T-cell (primary cell): Measurements from ENCODE around the gene JPH3. TPM values are rescaled to one million over a fixed set of nuclear protein-coding genes. Genes with fewer than 3 reads are reported as not detected.

Experiments used
- ATAC-seq, 4 experiments: fragments of 200-7000 bp in 3 of 4; fragments of 150-1000 bp in 1 of 4; cut with Tn5 transposase; replicated peaks in 1 of 4; 1 replicate in 3 of 4; 2 replicates in 1 of 4; pipeline ENCODE4 v1.10.0; 2021; ENCODE audit warnings: moderate library complexity in 3 of 4, mild to moderate bottlenecking in 2 of 4, moderate number of reproducible peaks in 1 of 4
- CTCF ChIA-PET, 2 donors: fragments of 300-600 bp; sonication (Branson Sonifier 250); formaldehyde crosslinking; loops; one replicate each; lab custom pipeline; 2022; ENCODE audit warnings: antibody characterized with exemption in 2 of 2; lab: Charles Lee
- POLR2A ChIA-PET, 2 donors: fragments of 300-600 bp; sonication (Branson Sonifier 250); formaldehyde crosslinking; loops; one replicate each; lab custom pipeline; 2022; ENCODE audit warnings: antibody characterized with exemption in 2 of 2; lab: Charles Lee
- DNase-seq, 35 experiments: peaks; one replicate each; pipeline versions ENCODE4 v3.0.0 to v3.0.0-alpha.2; 2013 to 2023
- H3K27ac ChIP-seq: one replicate; pipeline ENCODE4 v1.5.1; 2013; ENCODE audit warnings: low read length
- H3K27me3 ChIP-seq, 2 experiments: replicated peaks in 1 of 2; 1 replicate in 1 of 2; 2 replicates in 1 of 2; pipeline versions ENCODE4 v1.6.1 to v1.7.0; 2013; ENCODE audit warnings: low read length in 1 of 2, mixed read lengths in 1 of 2; ENCODE audit not compliant: control insufficient read depth in 2 of 2, insufficient read depth in 2 of 2; ENCODE audit errors: extremely low read depth in 1 of 2
- H3K36me3 ChIP-seq, 2 donors: 1 replicate in 1 of 2; 2 replicates in 1 of 2; pipeline versions ENCODE4 v1.6.1 to v1.7.0; 2013; ENCODE audit warnings: low read length in 1 of 2; ENCODE audit not compliant: control insufficient read depth in 2 of 2, insufficient read depth in 1 of 2; ENCODE audit errors: extremely low read depth in 1 of 2
- H3K4me1 ChIP-seq, 2 experiments: 1 replicate in 1 of 2; 2 replicates in 1 of 2; pipeline versions ENCODE4 v1.6.1 to v1.7.0; 2013; ENCODE audit warnings: low read length in 2 of 2, mixed read lengths in 1 of 2; ENCODE audit not compliant: insufficient read depth in 2 of 2, control insufficient read depth in 1 of 2; ENCODE audit errors: extremely low read depth in 1 of 2
- H3K4me3 ChIP-seq, 2 donors: 1 replicate in 1 of 2; 2 replicates in 1 of 2; pipeline versions ENCODE4 v1.5.1 to v1.7.0; 2013; ENCODE audit warnings: mild to moderate bottlenecking in 2 of 2, low read length in 1 of 2, moderate library complexity in 1 of 2; ENCODE audit not compliant: control insufficient read depth in 1 of 2; ENCODE audit errors: extremely low read depth in 1 of 2
- H3K9me3 ChIP-seq: 2 replicates; pipeline ENCODE4 v1.7.0; 2013
- H3K27ac Mint-ChIP-seq, 2 donors: one replicate each; pipeline ENCODE4 v1.8.0; 2020 to 2021; ENCODE audit warnings: mild to moderate bottlenecking in 2 of 2, mixed read lengths in 2 of 2
- H3K27me3 Mint-ChIP-seq, 2 donors: one replicate each; pipeline ENCODE4 v1.8.0; 2021 to 2022; ENCODE audit warnings: mixed read lengths in 2 of 2
- H3K36me3 Mint-ChIP-seq: one replicate; pipeline ENCODE4 v1.8.0; 2021; ENCODE audit warnings: mixed read lengths
- H3K4me1 Mint-ChIP-seq, 3 donors: one replicate each; pipeline ENCODE4 v1.8.0; 2020 to 2022; ENCODE audit warnings: mixed read lengths in 3 of 3, mild to moderate bottlenecking in 1 of 3
- H3K4me3 Mint-ChIP-seq, 3 donors: one replicate each; pipeline ENCODE4 v1.8.0; 2020 to 2022; ENCODE audit warnings: mild to moderate bottlenecking in 3 of 3, mixed read lengths in 3 of 3, moderate library complexity in 3 of 3
- H3K9me3 Mint-ChIP-seq, 3 donors: one replicate each; pipeline ENCODE4 v1.8.0; 2020 to 2022; ENCODE audit warnings: mixed read lengths in 3 of 3
- WGBS: methylation state at CpG from one replicate; pipeline ENCODE4 v1.1.5; 2013; ENCODE audit warnings: missing lambda C conversion rate; ENCODE audit not compliant: insufficient coverage; 5-methylcytosine and 5-hydroxymethylcytosine counted together
- total RNA-seq, 35 experiments: library from RNA in 6 of 35; stranded (reverse) in 6 of 35; fragments of 120-200 nt in 1 of 35; gene quantifications; one replicate each; pipeline versions ENCODE4 v1.2.1 to v1.2.4 and lab custom pipeline; 2013 to 2026

JPH3 gene
- total RNA-seq, 5 donors from 2014 or later (not counting 1 experiment from before 2014, with no cell fraction given) = not detected

DNA sequence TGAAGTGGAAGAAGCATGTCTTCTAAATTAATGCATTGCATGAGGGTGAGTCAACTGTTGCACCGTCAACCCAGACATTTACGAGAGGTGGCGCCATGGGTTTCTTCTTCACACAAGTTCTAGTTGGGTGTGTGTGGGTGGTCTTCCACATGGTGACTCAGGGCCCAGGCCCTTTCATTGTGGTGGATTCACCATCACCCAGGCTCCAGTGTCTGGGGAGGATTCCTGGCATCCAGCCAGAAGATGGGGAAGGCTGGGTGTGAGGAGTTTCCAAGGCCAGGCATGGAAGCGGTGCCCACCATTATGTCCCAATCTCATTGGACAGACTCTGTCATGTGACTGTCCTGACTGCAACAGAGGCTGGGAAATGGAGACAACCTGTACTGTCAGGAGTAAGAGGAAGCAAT is 21.4 kb upstream of the JPH3 start:
- CTCF ChIA-PET = no interaction called here
- no peak overlapping the region for H3K4me3 Mint-ChIP-seq

GRCh38 chr16:87581857-87582215 is 20.5 kb upstream of the JPH3 start:
- DNase-seq = no peak
- Mint-ChIP-seq H3K27ac (no peak overlapping the region), H3K27me3 (peaks cover 39 to 42% of the 10 kb centered on the region in 2 donors), H3K4me1 (no peaks in the 10 kb centered on the region), H3K9me3 (no peaks in the 10 kb centered on the region), H3K4me3 (no peak overlapping the region), H3K36me3 (no peaks in the 10 kb centered on the region)
- ATAC-seq = no peak
- H3K27ac ChIP-seq = no peak overlapping the region
- ChIA-PET CTCF (no interaction called here), POLR2A (no interaction called here)
- no peaks in the 10 kb centered on the region for H3K36me3 ChIP-seq
- no peak overlapping the region for H3K4me3 ChIP-seq
- WGBS = 87% methylated on average over 3 of the region's 7 CpGs
- H3K4me1 ChIP-seq = no peaks in the 10 kb centered on the region
- peaks cover 0 to 59% of the 10 kb centered on the region in 2 experiments for H3K27me3 ChIP-seq
- no peaks in the 10 kb centered on the region for H3K9me3 ChIP-seq

More for the DNA sequence above, 21.4 kb upstream of the JPH3 start:
- no peak overlapping the region for H3K27ac Mint-ChIP-seq
- no peaks in the 10 kb centered on the region for H3K4me1 Mint-ChIP-seq
- Histone ChIP-seq H3K9me3 (no peaks in the 10 kb centered on the region), H3K27me3 (peaks cover 0 to 62% of the 10 kb centered on the region in 2 experiments), H3K4me1 (no peaks in the 10 kb centered on the region), H3K4me3 (no peak overlapping the region), H3K27ac (no peak overlapping the region), H3K36me3 (no peaks in the 10 kb centered on the region)
- H3K27me3 Mint-ChIP-seq = peaks cover 33 to 40% of the 10 kb centered on the region in 2 donors
- ATAC-seq (no peak), DNase-seq (no peak)
- WGBS = 86% methylated on average over 3 of the region's 4 CpGs
- no peaks in the 10 kb centered on the region for H3K36me3 Mint-ChIP-seq
- H3K9me3 Mint-ChIP-seq = no peaks in the 10 kb centered on the region
- POLR2A ChIA-PET = no interaction called here

DNA sequence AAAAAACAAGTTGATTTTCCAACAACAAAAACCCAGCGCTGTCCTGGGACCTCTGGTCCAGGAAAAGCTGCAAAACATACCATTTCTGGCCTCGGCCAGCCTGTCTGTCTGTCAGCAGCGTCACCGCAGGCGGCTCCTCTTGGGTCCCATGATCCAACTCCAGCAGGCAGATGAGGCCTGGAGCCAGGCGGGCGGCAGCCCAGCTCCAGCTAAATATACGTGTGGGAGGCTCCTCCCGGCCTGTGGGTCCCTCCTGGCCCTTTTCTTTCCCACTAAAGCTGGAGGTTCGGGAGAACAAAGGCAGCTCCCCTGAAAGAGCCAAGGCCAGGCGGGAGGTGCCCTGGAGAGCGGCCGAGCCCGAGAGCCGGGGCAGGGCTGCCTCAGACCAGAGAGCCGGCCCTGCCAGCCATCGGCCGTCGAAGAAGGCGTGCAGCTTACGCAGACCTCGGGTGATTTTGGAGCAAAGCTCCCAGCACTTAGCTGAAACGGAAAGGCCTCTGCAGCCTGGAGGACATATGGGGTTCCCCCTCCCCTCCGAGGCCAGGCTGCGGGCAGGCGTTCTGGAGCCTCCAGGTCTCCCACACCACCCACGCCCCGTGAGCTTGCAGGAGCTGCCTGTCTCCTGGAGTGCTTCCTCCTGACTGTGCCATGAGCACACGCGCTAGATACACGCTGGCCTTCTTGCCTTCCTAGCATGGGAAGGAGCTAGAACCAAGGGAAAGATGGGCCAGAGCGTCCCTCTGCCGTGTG is 19.9 kb upstream of the JPH3 start:
- ATAC-seq (no peak), DNase-seq (no peak)
- ChIA-PET CTCF (no interaction called here), POLR2A (no interaction called here)
- no peaks in the 10 kb centered on the region for H3K9me3 ChIP-seq
- H3K9me3 Mint-ChIP-seq = no peaks in the 10 kb centered on the region
- H3K27ac Mint-ChIP-seq = no peak overlapping the region
- no peak overlapping the region for H3K4me3 ChIP-seq
- no peaks in the 10 kb centered on the region for H3K36me3 ChIP-seq
- WGBS = 73% methylated on average over 29 of the region's 33 CpGs
- H3K4me3 Mint-ChIP-seq = no peak overlapping the region
- peaks cover 42 to 44% of the 10 kb centered on the region in 2 donors for H3K27me3 Mint-ChIP-seq
- peaks cover 0 to 58% of the 10 kb centered on the region in 2 experiments for H3K27me3 ChIP-seq
- no peaks in the 10 kb centered on the region for H3K4me1 Mint-ChIP-seq
- no peak overlapping the region for H3K27ac ChIP-seq
- no peaks in the 10 kb centered on the region for H3K36me3 Mint-ChIP-seq
- H3K4me1 ChIP-seq = no peaks in the 10 kb centered on the region

DNA sequence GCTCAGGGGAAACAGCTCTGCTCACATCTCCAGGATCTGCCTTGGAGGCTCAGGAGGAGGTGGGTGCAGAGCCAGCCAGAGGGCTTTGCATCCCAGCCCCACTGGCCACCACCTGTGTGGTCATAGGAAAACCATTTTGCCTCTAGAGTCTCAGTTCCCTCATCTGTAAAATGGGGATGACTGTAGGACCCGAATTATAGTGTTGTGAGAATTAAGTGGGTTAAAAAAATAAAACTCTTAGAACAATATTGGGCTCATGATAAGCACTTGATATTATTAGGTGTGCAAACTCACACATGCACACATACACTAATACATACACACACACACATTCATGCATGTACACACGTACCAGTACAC is 19.4 kb upstream of the JPH3 start:
- H3K4me1 ChIP-seq = no peaks in the 10 kb centered on the region
- DNase-seq (no peak), ATAC-seq (no peak)
- no peaks in the 10 kb centered on the region for H3K36me3 ChIP-seq
- no peak overlapping the region for H3K4me3 Mint-ChIP-seq
- peaks cover 43 to 44% of the 10 kb centered on the region in 2 donors for H3K27me3 Mint-ChIP-seq
- no peaks in the 10 kb centered on the region for H3K36me3 Mint-ChIP-seq
- ChIA-PET CTCF (no interaction called here), POLR2A (no interaction called here)
- no peak overlapping the region for H3K27ac ChIP-seq
- H3K27ac Mint-ChIP-seq = no peak overlapping the region
- peaks cover 0 to 62% of the 10 kb centered on the region in 2 experiments for H3K27me3 ChIP-seq
- 50% methylated on average over 1 of the region's 2 CpGs for WGBS
- H3K4me1 Mint-ChIP-seq = no peaks in the 10 kb centered on the region
- H3K4me3 ChIP-seq = no peak overlapping the region
- H3K9me3 ChIP-seq = no peaks in the 10 kb centered on the region
- no peaks in the 10 kb centered on the region for H3K9me3 Mint-ChIP-seq

DNA sequence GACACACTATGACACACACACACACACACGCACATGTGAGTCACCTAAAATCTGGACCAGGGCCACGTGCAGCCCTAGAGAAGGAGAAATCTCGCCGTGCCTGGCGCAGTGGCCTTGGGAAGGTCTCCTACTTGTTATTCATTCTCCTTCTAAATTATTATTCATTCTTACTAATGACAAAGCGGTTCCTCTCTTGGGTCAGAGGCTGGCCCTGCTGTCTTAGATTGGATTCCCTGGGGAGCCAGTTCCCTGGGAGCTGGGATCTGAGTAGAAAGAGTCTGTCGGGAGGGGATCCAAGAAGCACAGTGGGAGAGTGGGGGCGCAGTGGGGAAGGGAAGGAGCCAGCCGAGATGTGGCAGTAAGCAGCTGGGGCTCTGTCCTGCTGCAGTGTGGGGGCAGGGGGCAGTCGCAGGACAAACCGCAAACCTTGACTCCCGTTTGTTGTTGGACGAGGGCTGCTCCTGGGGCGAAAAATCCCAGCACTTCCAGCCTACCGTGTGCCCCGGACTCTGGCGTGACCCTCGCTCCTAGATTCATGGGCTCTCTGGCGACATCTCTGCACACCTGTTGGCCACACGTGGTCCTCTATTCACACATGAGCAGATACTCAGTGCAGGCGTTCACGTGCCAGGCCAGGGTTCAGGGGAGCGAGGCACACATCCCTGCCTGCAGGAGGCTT is 18.7 kb upstream of the JPH3 start:
- H3K4me3 ChIP-seq = no peak overlapping the region
- H3K36me3 Mint-ChIP-seq = no peaks in the 10 kb centered on the region
- H3K27ac ChIP-seq = no peak overlapping the region
- DNase-seq (no peak), ATAC-seq (no peak)
- no peaks in the 10 kb centered on the region for H3K36me3 ChIP-seq
- 59% methylated on average over 13 of the region's 23 CpGs for WGBS
- ChIA-PET CTCF (no interaction called here), POLR2A (no interaction called here)
- H3K9me3 ChIP-seq = no peaks in the 10 kb centered on the region
- H3K4me1 ChIP-seq = no peaks in the 10 kb centered on the region
- peaks cover 0 to 64% of the 10 kb centered on the region in 2 experiments for H3K27me3 ChIP-seq
- H3K4me3 Mint-ChIP-seq = no peak overlapping the region
- H3K4me1 Mint-ChIP-seq = no peaks in the 10 kb centered on the region
- H3K27me3 Mint-ChIP-seq = peaks cover 40 to 44% of the 10 kb centered on the region in 2 donors
- no peak overlapping the region for H3K27ac Mint-ChIP-seq
- no peaks in the 10 kb centered on the region for H3K9me3 Mint-ChIP-seq

- Mint-ChIP-seq H3K27me3 (peaks cover 43 to 49% of the 10 kb centered on the region in 2 donors), H3K9me3 (no peaks in the 10 kb centered on the region), H3K4me1 (no peaks in the 10 kb centered on the region), H3K36me3 (no peaks in the 10 kb centered on the region), H3K27ac (no peak overlapping the region), H3K4me3 (no peak overlapping the region)
- Histone ChIP-seq H3K9me3 (no peaks in the 10 kb centered on the region), H3K36me3 (no peaks in the 10 kb centered on the region), H3K27ac (no peak overlapping the region), H3K27me3 (peaks cover 0 to 69% of the 10 kb centered on the region in 2 experiments), H3K4me1 (no peaks in the 10 kb centered on the region), H3K4me3 (no peak overlapping the region)
- ATAC-seq = no peak
- CTCF ChIA-PET = no interaction called here
- POLR2A ChIA-PET = no interaction called here
- no peak for DNase-seq
- WGBS = no CpG with 5 or more reads among the region's 7 CpGs
These were observed 18.0 kb upstream of the JPH3 start for GRCh38 chr16:87584271-87584670.
